Endothelial cell of umbilical vein (primary cell): ENCODE measurements around the gene PTPN9. TPM values are rescaled to one million over a fixed set of nuclear protein-coding genes. Genes with fewer than 3 reads are reported as not detected.
A peak's percentile ranks its signal among the peaks of the same experiment; 100 is the strongest.

Experiments
- BruUV-seq: library from RNA; stranded (reverse); fragments of 400-500 nt; replicated peaks from 2 replicates; lab custom pipeline; 2021; lab: Mats Ljungman, UMichigan
- CTCF ChIA-PET: fragments of 300-600, 350-600 bp; sonication (Branson Sonifier 250); formaldehyde crosslinking; loops from one replicate; lab custom pipeline; 2021; ENCODE audit warnings: antibody characterized with exemption, inconsistent platforms; lab: Charles Lee
- POLR2A ChIA-PET: fragments of 300-600, 350-600 bp; sonication (Branson Sonifier 250); formaldehyde crosslinking; loops from one replicate; lab custom pipeline; 2021; ENCODE audit warnings: antibody characterized with exemption, inconsistent platforms; lab: Charles Lee
- DNase-seq: peaks from one replicate; pipeline ENCODE4 v3.0.0-alpha.2; 2011; ENCODE audit warnings: low read depth, low spot score
- FAIRE-seq: peaks from 2 replicates; lab custom pipeline; 2011; peaks lifted over from hg19 to GRCh38; lab: Jason Lieb, UNC
- H2AFZ ChIP-seq: 2 replicates; pipeline ENCODE4 v1.6.0; 2012; ENCODE audit warnings: low read depth, low read length, control low read depth, inconsistent platforms
- H3K27ac ChIP-seq: 2 replicates; pipeline ENCODE4 v1.5.1; 2011; ENCODE audit warnings: low read depth, mild to moderate bottlenecking, control low read depth, low read length, moderate library complexity; ENCODE audit not compliant: insufficient read depth
- H3K27me3 ChIP-seq, 2 experiments: 2 replicates each; pipeline versions ENCODE4 v1.6.0 to v1.6.1; 2011; ENCODE audit warnings: low read length in 2 of 2, mixed read lengths in 1 of 2; ENCODE audit not compliant: control insufficient read depth in 2 of 2, insufficient read depth in 2 of 2
- H3K36me3 ChIP-seq, 2 experiments: 2 replicates in 1 of 2; 3 replicates in 1 of 2; pipeline ENCODE4 v1.5.1; 2011; ENCODE audit warnings: low read length in 2 of 2, mild to moderate bottlenecking in 1 of 2, moderate library complexity in 1 of 2; ENCODE audit not compliant: control insufficient read depth in 2 of 2, insufficient read depth in 2 of 2; ENCODE audit errors: extremely low read depth in 1 of 2
- H3K4me1 ChIP-seq: 3 replicates; pipeline ENCODE4 v1.5.1; 2011; ENCODE audit warnings: mild to moderate bottlenecking, low read length; ENCODE audit not compliant: control insufficient read depth, insufficient read depth; ENCODE audit errors: extremely low read depth
- H3K4me2 ChIP-seq: 2 replicates; pipeline ENCODE4 v1.6.1; 2011; ENCODE audit warnings: low read length, control low read depth, mixed read lengths; ENCODE audit not compliant: insufficient read depth
- H3K4me3 ChIP-seq, 3 experiments: fragments of 200-600 bp in 1 of 3; sonication (generic), shearing (Covaris generic) in 1 of 3; replicated peaks in 1 of 3; 2 replicates each; pipeline ENCODE4 v1.5.1; 2011 to 2016; ENCODE audit warnings: control low read depth in 3 of 3, low read length in 3 of 3, mild to moderate bottlenecking in 2 of 3, inconsistent platforms in 1 of 3, low read depth in 1 of 3, moderate library complexity in 1 of 3; ENCODE audit not compliant: insufficient read depth in 1 of 3
- H3K79me2 ChIP-seq: 2 replicates; pipeline ENCODE4 v1.6.0; 2012; ENCODE audit warnings: low read length, inconsistent platforms; ENCODE audit not compliant: control insufficient read depth, insufficient read depth
- H3K9ac ChIP-seq: replicated peaks from 2 replicates; pipeline ENCODE3; 2011; ENCODE audit warnings: low read length, control low read depth; ENCODE audit not compliant: insufficient read depth; ENCODE audit errors: extremely low read depth
- H3K9me1 ChIP-seq: replicated peaks from 3 replicates; pipeline ENCODE4 v1.6.0; 2011; ENCODE audit warnings: mild to moderate bottlenecking, low read length; ENCODE audit not compliant: control insufficient read depth, insufficient read depth; ENCODE audit errors: extremely low read depth
- H3K9me3 ChIP-seq: replicated peaks from 2 replicates; pipeline ENCODE4 v1.5.1; 2012; ENCODE audit warnings: low read length, inconsistent platforms; ENCODE audit not compliant: control insufficient read depth, insufficient read depth
- H4K20me1 ChIP-seq: replicated peaks from 2 replicates; pipeline ENCODE3; 2011; ENCODE audit warnings: mild to moderate bottlenecking, low read length; ENCODE audit not compliant: control insufficient read depth, insufficient read depth; ENCODE audit errors: extremely low read depth
- GATA2 ChIP-seq: IDR thresholded peaks from 2 replicates; pipeline ENCODE4 v1.7.0; 2011; ENCODE audit warnings: low read depth, mild to moderate bottlenecking, moderate library complexity, mixed read lengths, low read length; ENCODE audit not compliant: insufficient read length, insufficient read depth
- JUN ChIP-seq: IDR thresholded peaks from 2 replicates; pipeline ENCODE4 v1.6.1; 2011; ENCODE audit warnings: borderline replicate concordance, low read depth; ENCODE audit not compliant: insufficient read length, insufficient read depth
- MYC ChIP-seq: IDR thresholded peaks from one replicate; pipeline ENCODE4 v1.6.1; 2011; ENCODE audit warnings: mild to moderate bottlenecking, low read depth, low read length
- POLR2AphosphoS5 ChIP-seq: IDR thresholded peaks from 2 replicates; pipeline ENCODE4 v1.6.1; 2012; ENCODE audit warnings: low read depth, mild to moderate bottlenecking, control low read depth, low read length, moderate library complexity; ENCODE audit not compliant: insufficient read depth
- dilution Hi-C: fragments of 300-500 bp; cut with MboI; formaldehyde crosslinking; loops from one replicate; pipeline ENCODE4 v1.15.0; 2019; ENCODE audit warnings: low sequenced_read_pairs; ENCODE audit not compliant: extremely low pct_ligation_motif_present
- intact Hi-C: fragments of 100-400 bp; cut with micrococcal nuclease; formaldehyde crosslinking; loops from one replicate; pipeline ENCODE4 v1.10.0; 2022
- polyA plus RNA-seq, 4 experiments: library from polyadenylated mRNA; depleted of rRNA in 3 of 4; stranded (reverse) in 3 of 4; unstranded in 1 of 4; fragments of >200 nt; gene quantifications; 2 replicates each; pipeline versions ENCODE4 v1.2.1 to v1.2.3, GENCODE V29; 2011 to 2012; ENCODE audit warnings: missing spikeins in 1 of 4
- total RNA-seq: library from RNA; stranded (reverse); gene quantifications from 2 replicates; pipeline ENCODE4 v1.2.3, GENCODE V29; 2021

Gene PTPN9
- total and polyA plus RNA-seq, 2 donors (not counting 3 experiments of a cell fraction or from before 2014, with no cell fraction given) = 31.4 to 37.2 TPM

DNA sequence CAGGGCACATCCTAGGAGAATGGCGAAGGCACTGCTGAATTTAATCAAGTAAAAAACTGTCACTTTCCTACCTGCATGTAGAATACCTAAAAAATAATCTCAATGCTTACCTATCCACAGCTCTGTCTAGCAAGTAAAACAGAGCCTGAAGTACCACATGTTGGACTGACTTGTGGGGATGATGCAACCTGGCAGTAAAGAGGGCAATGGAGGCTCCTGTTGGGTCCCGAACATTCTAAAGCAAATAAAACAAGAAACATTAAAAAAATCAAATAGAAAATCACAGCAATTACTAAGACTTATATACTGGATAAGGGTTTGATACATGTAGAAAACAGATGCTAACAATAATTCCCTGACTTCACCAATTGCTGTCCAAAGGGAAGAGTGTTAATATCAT, 56.1 kb downstream of the PTPN9 start:
- Histone ChIP-seq H3K27me3 (no peaks in the 10 kb centered on the region), H3K4me3 (no peak overlapping the region), H3K79me2 (no peaks in the 10 kb centered on the region), H3K27ac (no peak overlapping the region), H3K9me1 (no peaks in the 10 kb centered on the region), H3K9me3 (no peaks in the 10 kb centered on the region), H3K9ac (no peak overlapping the region), H3K4me1 (no peaks in the 10 kb centered on the region), H3K4me2 (no peak overlapping the region), H2AFZ (no peak overlapping the region), H3K36me3 (peaks cover 17 to 21% of the 10 kb centered on the region in 2 experiments), H4K20me1 (no peaks in the 10 kb centered on the region)
- FAIRE-seq (no peak), DNase-seq (no peak)
- TF ChIP-seq MYC = no peak
- ChIA-PET POLR2A (no interaction called here), CTCF (interaction anchor here (0.6 kb wide), 1 partner anchor 124 kb away, joined by 3 read pairs; no protein-coding TSS in a partner anchor)
- no TSS peak for BruUV-seq
- dilution Hi-C loops (no loop called here), intact Hi-C loops (no loop called here)

DNA sequence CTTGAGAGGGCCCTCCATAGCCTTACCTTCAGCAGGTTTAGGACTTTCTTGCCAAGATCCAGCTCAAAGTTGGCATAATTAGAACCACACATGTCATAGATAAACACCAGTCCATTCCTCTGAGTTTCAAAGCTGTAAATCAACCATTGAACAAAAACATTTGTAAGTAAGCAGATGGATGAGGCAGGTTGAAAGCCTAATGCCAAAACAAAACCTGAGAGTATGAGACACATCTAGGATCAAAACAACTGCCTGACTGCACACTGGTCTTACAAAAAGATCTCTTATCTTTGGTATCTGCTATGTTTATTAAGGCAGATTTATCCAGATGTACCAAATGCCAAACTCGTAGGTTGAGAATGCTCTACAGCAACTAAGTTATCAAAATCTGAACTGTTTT, 61.9 kb downstream of the PTPN9 start:
- no peak for FAIRE-seq
- H3K79me2 ChIP-seq = no peaks in the 10 kb centered on the region
- ChIA-PET POLR2A (no interaction called here), CTCF (interaction anchor here (1.4 kb wide), 1 partner anchor 15 kb away, joined by 3 read pairs; no protein-coding TSS in a partner anchor)
- no peak overlapping the region for H3K9ac ChIP-seq
- H2AFZ ChIP-seq = no peak overlapping the region
- no peak overlapping the region for H3K4me2 ChIP-seq
- dilution Hi-C loops (no loop called here), intact Hi-C loops (loop anchor here (2.0 kb wide), 1 partner anchor 60 kb away; no protein-coding TSS in a partner anchor)
- H3K4me1 ChIP-seq = no peaks in the 10 kb centered on the region
- no peak for DNase-seq
- H3K9me1 ChIP-seq = no peaks in the 10 kb centered on the region
- H3K4me3 ChIP-seq = no peak overlapping the region
- no peaks in the 10 kb centered on the region for H4K20me1 ChIP-seq
- H3K27me3 ChIP-seq = no peaks in the 10 kb centered on the region
- H3K9me3 ChIP-seq = no peaks in the 10 kb centered on the region
- BruUV-seq = no TSS peak
- TF ChIP-seq JUN = no peak
- TF ChIP-seq MYC = no peak
- TF ChIP-seq GATA2 = peak; percentile 8
- TF ChIP-seq POLR2AphosphoS5 = no peak
- H3K36me3 ChIP-seq = peaks cover 8 to 11% of the 10 kb centered on the region in 2 experiments
- no peak overlapping the region for H3K27ac ChIP-seq
